Measurements from ENCODE around the gene CITED4. TPM values are rescaled to one million over a fixed set of nuclear protein-coding genes. Genes with fewer than 3 reads are reported as not detected.
A peak's percentile ranks its signal among the peaks of the same experiment; 100 is the strongest.

The CITED4 gene
- total RNA-seq, 2 donors from 2014 or later: 53.5 to 55.9 TPM

DNA sequence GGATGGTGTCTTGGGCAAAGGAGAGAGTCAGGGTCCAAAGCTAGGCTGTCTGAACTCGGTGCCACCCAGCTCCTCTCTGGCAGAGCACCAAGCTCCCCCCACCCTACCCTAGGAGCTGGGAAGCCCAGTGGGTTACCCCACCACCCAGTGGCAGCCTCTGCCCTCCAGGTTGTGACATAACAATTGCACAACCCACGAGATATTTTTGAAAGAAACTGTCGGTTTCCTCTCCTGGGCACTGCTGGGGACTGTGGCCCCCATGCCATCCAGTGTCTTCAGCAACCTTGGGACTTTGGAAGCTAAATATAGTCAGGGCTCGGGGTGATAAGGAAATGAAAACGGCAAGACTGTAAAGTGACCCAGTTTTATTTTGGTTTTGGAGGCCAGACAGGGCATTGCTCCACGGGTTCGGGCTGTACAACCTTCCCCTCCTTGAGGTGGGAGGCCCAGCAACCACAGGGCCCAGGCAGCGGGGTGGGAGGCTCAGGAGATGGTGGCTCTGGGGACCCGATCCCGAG is 1.4 kb downstream of the CITED4 start:
- Histone ChIP-seq H3K27me3 (replicated peaks; ENCODE audit: insufficient read depth) (no peaks in the 10 kb centered on the region), H3K27ac (peak overlapping the region; percentile 88 to 90), H3K4me3 (peak overlapping the region; percentile 87), H3K4me1 (ENCODE audit: control insufficient read depth in 1 of 2, low read depth in 2 of 2) (peaks cover 16 to 30% of the 10 kb centered on the region in 2 donors), H3K9me3 (no peaks in the 10 kb centered on the region), H3K36me3 (no peaks in the 10 kb centered on the region)
- DNase-seq (ENCODE audit: low spot score) (no peak), ATAC-seq (ENCODE audit: insufficient number of reproducible peaks, low FRiP score, low read depth) (no peak)
- TF ChIP-seq, protein P1, sequence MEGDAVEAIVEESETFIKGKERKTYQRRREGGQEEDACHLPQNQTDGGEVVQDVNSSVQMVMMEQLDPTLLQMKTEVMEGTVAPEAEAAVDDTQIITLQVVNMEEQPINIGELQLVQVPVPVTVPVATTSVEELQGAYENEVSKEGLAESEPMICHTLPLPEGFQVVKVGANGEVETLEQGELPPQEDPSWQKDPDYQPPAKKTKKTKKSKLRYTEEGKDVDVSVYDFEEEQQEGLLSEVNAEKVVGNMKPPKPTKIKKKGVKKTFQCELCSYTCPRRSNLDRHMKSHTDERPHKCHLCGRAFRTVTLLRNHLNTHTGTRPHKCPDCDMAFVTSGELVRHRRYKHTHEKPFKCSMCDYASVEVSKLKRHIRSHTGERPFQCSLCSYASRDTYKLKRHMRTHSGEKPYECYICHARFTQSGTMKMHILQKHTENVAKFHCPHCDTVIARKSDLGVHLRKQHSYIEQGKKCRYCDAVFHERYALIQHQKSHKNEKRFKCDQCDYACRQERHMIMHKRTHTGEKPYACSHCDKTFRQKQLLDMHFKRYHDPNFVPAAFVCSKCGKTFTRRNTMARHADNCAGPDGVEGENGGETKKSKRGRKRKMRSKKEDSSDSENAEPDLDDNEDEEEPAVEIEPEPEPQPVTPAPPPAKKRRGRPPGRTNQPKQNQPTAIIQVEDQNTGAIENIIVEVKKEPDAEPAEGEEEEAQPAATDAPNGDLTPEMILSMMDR (IDR thresholded peaks at IDR 0.05): no peak

DNA sequence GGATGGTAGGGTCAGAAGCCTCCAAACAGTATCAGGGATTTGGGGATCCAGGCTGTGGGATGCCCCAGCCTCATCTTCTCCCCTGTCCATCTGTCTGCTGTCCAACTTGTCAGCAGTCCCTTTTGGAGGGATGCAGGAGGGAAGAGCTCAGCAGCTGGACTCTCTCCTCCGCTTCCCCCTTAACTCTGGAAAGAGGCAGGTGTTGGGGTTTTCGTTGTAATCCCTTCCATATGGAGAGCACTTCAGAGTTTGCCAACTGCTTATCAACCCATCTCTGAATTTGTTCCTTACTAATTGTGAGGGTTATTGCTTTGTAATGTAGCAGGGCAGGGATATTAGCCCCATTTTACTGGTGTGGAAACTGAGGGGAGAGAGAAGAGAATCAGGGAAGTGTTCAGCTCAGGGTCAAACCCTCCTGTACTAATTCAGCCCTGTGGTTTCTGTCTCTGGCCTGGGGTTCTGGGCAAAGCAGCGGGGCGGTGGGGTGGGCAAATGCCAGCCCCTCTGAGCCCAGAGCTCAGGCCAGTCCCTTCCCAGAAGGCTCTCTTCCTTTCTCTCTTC is 3.2 kb downstream of the CITED4 start:
- DNase-seq (ENCODE audit: low spot score) (no peak), ATAC-seq (ENCODE audit: insufficient number of reproducible peaks, low FRiP score, low read depth) (no peak)
- TF ChIP-seq, protein P1 (IDR thresholded peaks at IDR 0.05): no peak
- no peaks in the 10 kb centered on the region for H3K27me3 ChIP-seq (replicated peaks; ENCODE audit: insufficient read depth)
- H3K27ac ChIP-seq: peak overlapping the region in 1 of 2 donors; percentile 90
- H3K36me3 ChIP-seq: no peaks in the 10 kb centered on the region
- no peaks in the 10 kb centered on the region for H3K9me3 ChIP-seq
- peaks cover 16 to 24% of the 10 kb centered on the region in 2 donors for H3K4me1 ChIP-seq (ENCODE audit: control insufficient read depth in 1 of 2, low read depth in 2 of 2)
- no peak overlapping the region for H3K4me3 ChIP-seq

- H3K4me3 ChIP-seq: no peak overlapping the region
- H3K4me1 ChIP-seq (ENCODE audit: control insufficient read depth in 1 of 2, low read depth in 2 of 2): peaks cover 16 to 35% of the 10 kb centered on the region in 2 donors
- H3K27me3 ChIP-seq (replicated peaks; ENCODE audit: insufficient read depth): no peaks in the 10 kb centered on the region
- no peaks in the 10 kb centered on the region for H3K36me3 ChIP-seq
- no peak for ATAC-seq (ENCODE audit: insufficient number of reproducible peaks, low FRiP score, low read depth)
- no peak overlapping the region for H3K27ac ChIP-seq
- DNase-seq (ENCODE audit: low spot score): no peak
- no peaks in the 10 kb centered on the region for H3K9me3 ChIP-seq
- TF ChIP-seq, protein P1 (IDR thresholded peaks at IDR 0.05): no peak
Observed at GRCh38 chr1:40857737-40858136, 4.4 kb downstream of the CITED4 start.

GRCh38 chr1:40856656-40857302 is 5.4 kb downstream of the CITED4 start:
- no peak for ATAC-seq (ENCODE audit: insufficient number of reproducible peaks, low FRiP score, low read depth)
- Histone ChIP-seq H3K27ac (no peak overlapping the region), H3K4me1 (ENCODE audit: control insufficient read depth in 1 of 2, low read depth in 2 of 2) (peaks cover 16 to 35% of the 10 kb centered on the region in 2 donors), H3K4me3 (no peak overlapping the region), H3K27me3 (replicated peaks; ENCODE audit: insufficient read depth) (no peaks in the 10 kb centered on the region), H3K9me3 (no peaks in the 10 kb centered on the region), H3K36me3 (no peaks in the 10 kb centered on the region)
- no peak for DNase-seq (ENCODE audit: low spot score)
- TF ChIP-seq, protein P1 (IDR thresholded peaks at IDR 0.05): no peak

GRCh38 chr1:40856116-40856515 is 6.0 kb downstream of the CITED4 start:
- TF ChIP-seq, protein P1 (IDR thresholded peaks at IDR 0.05): no peak
- DNase-seq (ENCODE audit: low spot score): no peak
- ATAC-seq (ENCODE audit: insufficient number of reproducible peaks, low FRiP score, low read depth): no peak
- Histone ChIP-seq H3K4me3 (no peak overlapping the region), H3K27me3 (replicated peaks; ENCODE audit: insufficient read depth) (no peaks in the 10 kb centered on the region), H3K9me3 (no peaks in the 10 kb centered on the region), H3K4me1 (ENCODE audit: control insufficient read depth in 1 of 2, low read depth in 2 of 2) (peaks cover 16 to 34% of the 10 kb centered on the region in 2 donors), H3K27ac (no peak overlapping the region), H3K36me3 (no peaks in the 10 kb centered on the region)

All from thoracic aorta (tissue), 2 donors.